Measurements from ENCODE around the gene CPNE5. TPM values are rescaled to one million over a fixed set of nuclear protein-coding genes. Genes with fewer than 3 reads are reported as not detected.
A peak's percentile ranks its signal among the peaks of the same experiment; 100 is the strongest.

The CPNE5 gene
- total RNA-seq, 2 experiments from 2014 or later = 0.69 to 1.2 TPM

DNA sequence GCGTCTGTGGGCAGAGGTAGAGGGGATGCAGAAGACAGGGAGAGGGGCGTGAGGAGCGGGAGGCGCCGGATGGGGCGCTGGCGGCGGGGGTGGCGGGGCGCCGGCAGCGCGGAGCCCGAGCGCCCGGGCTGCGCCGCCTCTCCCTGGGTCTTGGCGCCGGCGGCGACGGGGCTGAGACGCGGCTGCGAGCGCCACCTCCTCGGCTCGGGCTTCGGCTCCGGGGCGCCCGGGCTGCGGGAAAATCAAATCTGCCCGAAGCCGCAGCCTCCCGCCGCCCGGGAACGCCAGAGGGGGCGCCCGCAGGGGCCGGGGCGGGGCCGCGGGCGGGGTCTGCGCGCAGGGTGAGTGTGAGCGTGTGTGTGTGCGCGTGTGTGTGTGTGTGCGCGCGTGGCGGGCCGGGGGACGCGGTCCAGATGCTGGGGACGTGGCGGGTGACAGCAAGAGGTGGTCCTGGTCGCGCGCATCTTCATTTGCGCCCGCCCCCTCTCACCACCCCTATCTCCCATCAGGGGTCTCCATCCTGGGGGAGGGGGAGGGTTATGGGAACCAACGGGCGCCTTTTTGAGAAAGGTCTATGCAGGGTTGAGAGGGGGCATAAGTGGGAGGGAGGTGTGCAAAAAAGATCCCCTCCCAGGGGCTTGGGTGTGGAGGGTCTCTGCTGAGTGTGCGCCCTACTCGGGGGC, 646 bp upstream of the CPNE5 start:
- Mint-ChIP-seq H3K4me1 (ENCODE audit: low read depth) (peaks cover 9% of the 10 kb centered on the region), H3K36me3 (ENCODE audit: low read depth) (no peaks in the 10 kb centered on the region), H3K9me3 (no peaks in the 10 kb centered on the region), H3K27me3 (peaks cover 29% of the 10 kb centered on the region), H3K4me3 (peak overlapping the region; percentile 65), H3K27ac (no peak overlapping the region)
- CTCF ChIA-PET = interaction anchor here (3.0 kb wide), 1 partner anchor 12 kb away, joined by 16 read pairs; no protein-coding TSS in a partner anchor
- intact Hi-C loops (cut with micrococcal nuclease) = no loop called here
- POLR2A ChIA-PET = no interaction called here
- ATAC-seq = peak; percentile 70
- DNase-seq = peak; percentile 24
- TF ChIP-seq, protein P1, sequence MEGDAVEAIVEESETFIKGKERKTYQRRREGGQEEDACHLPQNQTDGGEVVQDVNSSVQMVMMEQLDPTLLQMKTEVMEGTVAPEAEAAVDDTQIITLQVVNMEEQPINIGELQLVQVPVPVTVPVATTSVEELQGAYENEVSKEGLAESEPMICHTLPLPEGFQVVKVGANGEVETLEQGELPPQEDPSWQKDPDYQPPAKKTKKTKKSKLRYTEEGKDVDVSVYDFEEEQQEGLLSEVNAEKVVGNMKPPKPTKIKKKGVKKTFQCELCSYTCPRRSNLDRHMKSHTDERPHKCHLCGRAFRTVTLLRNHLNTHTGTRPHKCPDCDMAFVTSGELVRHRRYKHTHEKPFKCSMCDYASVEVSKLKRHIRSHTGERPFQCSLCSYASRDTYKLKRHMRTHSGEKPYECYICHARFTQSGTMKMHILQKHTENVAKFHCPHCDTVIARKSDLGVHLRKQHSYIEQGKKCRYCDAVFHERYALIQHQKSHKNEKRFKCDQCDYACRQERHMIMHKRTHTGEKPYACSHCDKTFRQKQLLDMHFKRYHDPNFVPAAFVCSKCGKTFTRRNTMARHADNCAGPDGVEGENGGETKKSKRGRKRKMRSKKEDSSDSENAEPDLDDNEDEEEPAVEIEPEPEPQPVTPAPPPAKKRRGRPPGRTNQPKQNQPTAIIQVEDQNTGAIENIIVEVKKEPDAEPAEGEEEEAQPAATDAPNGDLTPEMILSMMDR (IDR thresholded peaks at IDR 0.05) = no peak

DNA sequence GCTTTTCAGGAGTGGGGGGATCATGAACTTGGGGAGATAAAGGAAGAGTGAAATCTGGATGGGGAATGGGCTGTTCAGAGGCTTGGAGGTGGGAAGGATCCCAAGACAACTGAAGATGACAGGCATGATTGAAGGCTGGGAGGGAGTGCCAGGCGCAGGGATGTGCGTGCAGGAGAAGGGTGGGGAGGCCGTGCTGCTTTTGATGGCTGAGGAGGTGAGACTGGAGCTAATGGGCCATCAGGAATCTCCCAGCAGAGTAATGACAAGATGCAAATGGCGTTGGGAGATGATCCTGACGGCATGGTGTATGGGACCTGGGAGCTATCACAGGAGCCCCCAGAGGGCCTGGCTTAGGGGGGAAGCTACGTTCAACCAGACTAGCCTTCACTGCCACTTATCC, 1.6 kb downstream of the CPNE5 start:
- no peak for DNase-seq
- TF ChIP-seq, protein P1 (IDR thresholded peaks at IDR 0.05) = no peak
- Mint-ChIP-seq H3K27me3 (peaks cover 29% of the 10 kb centered on the region), H3K27ac (no peak overlapping the region), H3K4me1 (ENCODE audit: low read depth) (peaks cover 9% of the 10 kb centered on the region), H3K4me3 (no peak overlapping the region), H3K36me3 (ENCODE audit: low read depth) (no peaks in the 10 kb centered on the region), H3K9me3 (no peaks in the 10 kb centered on the region)
- intact Hi-C loops (cut with micrococcal nuclease) = no loop called here
- CTCF ChIA-PET = interaction anchor here (1.4 to 3.6 kb wide), 2 partner anchors 15 to 149 kb away, joined by 3 to 20 read pairs; partner anchors contain the start of gene MTCH1
- ATAC-seq = no peak
- POLR2A ChIA-PET = interaction anchor here (1.4 to 3.4 kb wide), 2 partner anchors 13 to 231 kb away, joined by 4 to 13 read pairs; no protein-coding TSS in a partner anchor

DNA sequence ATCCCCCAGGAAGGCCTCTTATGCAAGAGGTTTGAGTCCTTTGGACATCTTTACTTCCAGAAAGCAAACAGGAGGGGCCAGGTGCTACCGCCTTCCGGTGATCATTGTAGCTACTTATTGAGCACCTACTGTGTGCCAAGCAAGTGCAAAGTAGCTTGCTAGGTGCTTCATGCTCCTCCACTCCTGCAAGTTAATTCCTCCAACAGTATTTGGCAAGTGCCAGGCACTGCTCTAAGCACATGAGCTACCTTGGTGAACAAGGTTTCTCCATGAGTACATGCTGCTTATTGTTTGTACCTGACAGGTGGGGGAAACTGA, 2.3 kb downstream of the CPNE5 start:
- Mint-ChIP-seq H3K36me3 (ENCODE audit: low read depth) (no peaks in the 10 kb centered on the region), H3K4me3 (no peak overlapping the region), H3K27me3 (peaks cover 29% of the 10 kb centered on the region), H3K4me1 (ENCODE audit: low read depth) (peaks cover 9% of the 10 kb centered on the region), H3K9me3 (no peaks in the 10 kb centered on the region), H3K27ac (no peak overlapping the region)
- ChIA-PET POLR2A (interaction anchor here (1.4 to 3.4 kb wide), 2 partner anchors 13 to 230 kb away, joined by 4 to 13 read pairs; no protein-coding TSS in a partner anchor), CTCF (interaction anchor here (1.1 to 3.6 kb wide), 4 partner anchors 12 to 149 kb away, joined by 3 to 20 read pairs (median 4); partner anchors contain the start of gene MTCH1)
- DNase-seq (no peak), ATAC-seq (no peak)
- intact Hi-C loops (cut with micrococcal nuclease) = no loop called here
- TF ChIP-seq, protein P1 (IDR thresholded peaks at IDR 0.05) = no peak

DNA sequence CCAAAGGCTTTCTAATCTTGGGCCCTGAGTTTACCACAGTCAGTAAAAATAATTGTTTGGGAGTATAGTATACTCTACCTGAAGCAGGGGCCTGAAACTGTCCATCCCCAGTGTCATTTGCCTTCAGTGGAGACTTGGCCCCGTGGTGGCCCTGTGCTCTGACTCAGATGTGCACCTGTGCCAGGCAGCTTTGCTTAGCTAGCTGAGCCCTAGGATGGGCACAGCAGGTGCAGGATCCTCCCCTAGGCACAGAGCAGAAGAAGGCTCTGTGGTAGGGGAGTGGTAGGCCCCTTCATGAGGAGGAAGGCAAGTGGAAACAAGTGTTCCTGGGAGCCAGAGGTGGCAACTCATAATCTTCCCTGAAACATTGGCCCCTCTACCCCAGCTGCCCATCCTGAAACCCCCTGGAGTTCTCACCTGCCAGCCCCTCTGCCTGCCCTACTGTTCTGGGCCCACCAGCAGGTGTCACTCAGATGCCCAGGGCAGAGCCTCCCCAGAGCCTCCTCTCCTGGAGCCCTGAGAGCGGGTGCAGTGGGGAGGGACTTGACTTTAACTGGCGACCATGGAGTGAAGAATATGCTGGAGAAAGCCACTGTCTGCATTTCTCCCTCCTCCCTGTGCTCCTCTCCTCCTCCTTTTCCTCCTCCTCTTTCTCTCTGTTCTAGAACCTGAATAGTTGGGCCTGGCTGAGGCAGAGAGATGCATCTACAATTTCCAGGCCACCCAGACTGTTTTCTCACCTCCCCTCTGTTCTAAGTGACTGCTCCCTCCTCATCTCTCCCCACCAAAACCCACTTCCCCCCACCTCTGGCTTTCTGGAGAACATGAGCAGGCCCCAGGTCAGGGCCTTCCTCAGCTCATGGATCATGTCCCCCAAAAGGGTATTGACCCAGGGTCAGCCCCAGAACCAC, 2.9 kb downstream of the CPNE5 start:
- TF ChIP-seq, protein P1 (IDR thresholded peaks at IDR 0.05) = no peak
- CTCF ChIA-PET = interaction anchor here (0.8 to 3.6 kb wide), 6 partner anchors 11 to 211 kb away, joined by 3 to 20 read pairs (median 4); partner anchors contain the start of gene MTCH1
- Mint-ChIP-seq H3K9me3 (no peaks in the 10 kb centered on the region), H3K4me1 (ENCODE audit: low read depth) (peaks cover 9% of the 10 kb centered on the region), H3K4me3 (no peak overlapping the region), H3K27me3 (peaks cover 29% of the 10 kb centered on the region), H3K36me3 (ENCODE audit: low read depth) (no peaks in the 10 kb centered on the region), H3K27ac (no peak overlapping the region)
- ATAC-seq (no peak), DNase-seq (no peak)
- intact Hi-C loops (cut with micrococcal nuclease) = no loop called here
- POLR2A ChIA-PET = interaction anchor here (1.4 to 3.4 kb wide), 2 partner anchors 14 to 229 kb away, joined by 4 to 13 read pairs; no protein-coding TSS in a partner anchor
